Muscle of leg (tissue), 11 donors: ENCODE data around the gene NFKB2. TPM values are rescaled to one million over a fixed set of nuclear protein-coding genes. Genes with fewer than 3 reads are reported as not detected.
A peak's percentile ranks its signal among the peaks of the same experiment; 100 is the strongest.

ENCODE experiments used
- DNase-seq: peaks from one replicate; pipeline ENCODE4 v3.0.0; 2013
- H3K27ac ChIP-seq: one replicate; pipeline ENCODE4 v1.5.1; 2013; ENCODE audit warnings: mild to moderate bottlenecking, low read length, control low read depth
- H3K27me3 ChIP-seq: one replicate; pipeline ENCODE4 v1.6.1; 2013; ENCODE audit warnings: low read length; ENCODE audit not compliant: control insufficient read depth, insufficient read depth
- H3K36me3 ChIP-seq: one replicate; pipeline ENCODE4 v1.6.1; 2013; ENCODE audit warnings: low read length; ENCODE audit not compliant: control insufficient read depth, insufficient read depth
- H3K4me1 ChIP-seq: one replicate; pipeline ENCODE4 v1.6.1; 2013; ENCODE audit warnings: low read length; ENCODE audit not compliant: control insufficient read depth, insufficient read depth
- H3K4me3 ChIP-seq: one replicate; pipeline ENCODE4 v1.5.1; 2013; ENCODE audit warnings: low read length, control low read depth
- H3K9me3 ChIP-seq: replicated peaks from 2 replicates; pipeline ENCODE4 v1.6.1; 2013; ENCODE audit warnings: low read depth, low read length; ENCODE audit not compliant: control insufficient read depth
- WGBS: methylation state at CpG from one replicate; pipeline ENCODE4 v1.1.5; 2013; ENCODE audit warnings: missing lambda C conversion rate; ENCODE audit not compliant: insufficient coverage; 5-methylcytosine and 5-hydroxymethylcytosine counted together
- polyA plus RNA-seq, 8 donors: library from polyadenylated mRNA; unstranded; fragments of 120-200 nt; gene quantifications; one replicate each; pipeline versions ENCODE4 v1.2.1 to v1.2.3, GENCODE V29; 2013; ENCODE audit warnings: inconsistent platforms in 1 of 8, low replicate concordance in 1 of 8; ENCODE audit not compliant: insufficient read length in 8 of 8, insufficient read depth in 1 of 8
- total RNA-seq: library from RNA; stranded (reverse); fragments of 120-200 nt; gene quantifications from one replicate; pipeline ENCODE4 v1.2.4, GENCODE V29; 2013

The NFKB2 gene
- total and polyA plus RNA-seq, 9 donors: 13.2 to 21.2 (median 16.8) TPM

DNA sequence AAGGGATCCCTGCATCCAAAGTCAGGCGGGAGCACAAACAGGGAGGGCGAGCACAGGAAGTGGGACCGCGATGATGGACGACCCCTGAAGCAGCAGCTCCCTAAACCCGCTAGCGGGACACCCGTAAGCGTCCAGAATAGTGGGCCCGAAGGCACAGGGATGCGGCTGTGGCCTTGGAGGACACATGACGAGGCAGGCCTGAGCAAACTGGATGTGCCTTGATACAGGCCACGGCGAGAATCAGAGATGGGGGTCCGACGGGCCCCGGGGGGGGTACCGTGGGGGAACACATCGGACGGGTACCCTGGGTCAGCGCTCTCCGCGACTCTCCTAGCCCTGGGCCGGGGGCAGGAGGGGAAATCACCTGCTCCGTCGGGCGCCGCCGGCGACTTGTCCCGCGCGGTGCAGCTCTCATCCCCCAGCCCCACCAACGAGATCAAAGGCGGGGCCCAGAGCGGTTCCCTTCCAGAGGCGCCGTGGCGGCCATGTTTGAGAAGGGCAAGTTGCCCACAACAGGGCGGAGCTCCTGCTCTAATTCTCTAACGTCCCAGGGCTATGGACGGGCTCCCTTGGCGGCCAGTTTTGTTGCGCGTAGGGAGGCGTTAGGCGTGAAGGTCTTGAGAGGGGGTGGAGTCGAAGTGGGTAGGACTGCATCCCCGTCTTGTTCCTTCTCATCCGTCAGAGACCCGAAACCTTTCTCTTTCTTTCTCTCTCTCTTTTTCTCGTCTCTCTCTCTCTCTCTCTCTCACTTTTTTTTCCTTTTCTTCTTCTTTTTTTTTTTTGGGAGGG, 36.9 kb downstream of the NFKB2 start, which contains the start of gene CUEDC2:
CUEDC2 (minus strand) TSS at position 413 of the 789 bp plus-strand sequence. CDS start 7,386 bp downstream, outside the sequence.
- Histone ChIP-seq H3K4me1 (peaks cover 27% of the 10 kb centered on the region), H3K36me3 (no peaks in the 10 kb centered on the region), H3K27me3 (peaks cover 16% of the 10 kb centered on the region), H3K4me3 (peak within 1 kb of the TSS; percentile 84), H3K27ac (peak within 1 kb of the TSS; percentile 79), H3K9me3 (no peaks in the 10 kb centered on the region)
- peak; percentile 99 for DNase-seq
- under 1% methylated on average over 42 of the region's 52 CpGs for WGBS

DNA sequence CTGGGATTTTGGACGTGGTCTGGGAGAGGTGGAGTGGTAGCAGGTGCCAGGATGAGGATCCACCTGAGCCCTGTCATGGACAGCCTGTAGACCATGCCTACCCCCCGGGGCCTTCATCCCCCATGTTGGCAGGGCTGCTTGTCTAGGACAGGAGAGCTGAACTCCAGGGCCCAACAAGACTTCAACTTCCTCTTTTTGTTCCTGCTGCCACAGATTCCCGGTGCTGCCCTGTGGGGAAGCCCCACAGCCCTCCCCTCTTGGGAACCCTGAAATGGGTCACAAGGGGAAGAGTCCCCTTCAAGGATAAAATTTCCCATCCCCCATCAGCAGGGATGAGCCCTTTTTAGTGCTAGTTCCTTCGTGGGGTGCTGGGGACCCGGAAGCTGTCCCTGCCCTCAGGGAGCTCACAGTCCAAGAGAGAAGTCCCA, 38.1 kb downstream of the NFKB2 start:
- DNase-seq: no peak
- Histone ChIP-seq H3K4me1 (peaks cover 27% of the 10 kb centered on the region), H3K27ac (no peak overlapping the region)

DNA sequence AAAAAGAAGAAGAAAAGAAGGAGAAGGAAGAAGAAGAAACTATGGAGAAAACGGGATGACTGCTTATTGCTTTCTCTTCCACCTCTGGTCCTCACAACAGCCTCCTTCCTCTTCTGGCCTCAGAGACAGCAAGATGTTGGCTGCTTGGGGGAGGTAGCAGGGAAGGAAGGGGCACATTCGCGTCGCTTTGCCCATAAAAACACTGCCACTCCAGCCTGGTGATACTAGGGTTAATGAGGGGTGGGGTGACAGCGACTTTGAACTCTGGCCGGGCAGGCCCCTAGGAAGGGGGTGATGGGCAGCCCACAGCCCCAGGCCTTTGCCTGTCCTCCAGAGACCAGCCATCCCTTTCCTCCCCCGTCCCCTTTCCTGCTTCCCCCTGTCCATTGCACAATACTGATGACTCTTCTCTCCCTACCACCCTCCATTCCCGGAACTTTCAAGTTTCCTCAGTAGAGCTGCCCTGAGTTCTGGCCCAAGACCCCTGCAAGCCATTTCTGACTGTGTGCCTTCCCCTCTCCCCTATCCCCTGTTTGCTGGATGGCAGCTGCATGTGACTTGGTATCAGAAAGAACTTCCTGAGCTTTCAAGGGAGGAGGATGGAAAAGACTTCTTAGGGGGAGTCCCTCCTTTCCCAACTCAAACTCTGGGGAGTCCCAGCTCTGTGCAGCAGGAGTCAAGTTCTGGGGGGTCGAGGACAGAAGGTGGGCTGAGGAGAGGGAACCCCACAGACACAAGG, 39.1 kb downstream of the NFKB2 start:
- 17% methylated on average over 5 of the region's 9 CpGs for WGBS
- Histone ChIP-seq H3K4me1 (peaks cover 27% of the 10 kb centered on the region), H3K27me3 (peaks cover 16% of the 10 kb centered on the region), H3K27ac (peak overlapping the region; percentile 55), H3K4me3 (no peak overlapping the region), H3K36me3 (no peaks in the 10 kb centered on the region), H3K9me3 (no peaks in the 10 kb centered on the region)
- DNase-seq: peak; percentile 40

More for the DNA sequence above, 38.1 kb downstream of the NFKB2 start:
- H3K36me3 ChIP-seq: no peaks in the 10 kb centered on the region
- WGBS: 63% methylated on average over 3 of the region's 5 CpGs
- H3K27me3 ChIP-seq: peaks cover 16% of the 10 kb centered on the region
- H3K4me3 ChIP-seq: no peak overlapping the region
- no peaks in the 10 kb centered on the region for H3K9me3 ChIP-seq

DNA sequence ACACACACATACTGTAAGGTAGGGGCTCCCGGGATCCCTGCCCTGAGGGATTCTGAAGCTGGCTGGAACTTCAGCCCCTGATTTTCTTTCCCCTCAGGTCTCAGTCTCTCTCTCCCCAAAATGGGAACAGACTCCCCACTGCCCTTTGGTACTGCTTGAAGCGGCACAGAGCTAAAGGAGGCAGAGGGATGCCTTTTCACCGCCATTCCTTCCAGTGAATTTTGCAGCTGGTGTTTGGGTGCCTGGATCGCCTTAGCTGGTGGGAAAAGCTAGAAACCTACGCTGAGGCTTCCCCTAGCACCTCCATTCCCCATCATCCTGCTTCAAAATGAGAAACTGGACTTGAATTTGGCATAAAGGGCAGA, 39.6 kb downstream of the NFKB2 start:
- Histone ChIP-seq H3K27me3 (peaks cover 16% of the 10 kb centered on the region), H3K9me3 (no peaks in the 10 kb centered on the region), H3K27ac (peak overlapping the region; percentile 55), H3K4me3 (no peak overlapping the region), H3K4me1 (peaks cover 27% of the 10 kb centered on the region), H3K36me3 (no peaks in the 10 kb centered on the region)
- 20% methylated on average over 1 of the region's 5 CpGs for WGBS
- DNase-seq: no peak

DNA sequence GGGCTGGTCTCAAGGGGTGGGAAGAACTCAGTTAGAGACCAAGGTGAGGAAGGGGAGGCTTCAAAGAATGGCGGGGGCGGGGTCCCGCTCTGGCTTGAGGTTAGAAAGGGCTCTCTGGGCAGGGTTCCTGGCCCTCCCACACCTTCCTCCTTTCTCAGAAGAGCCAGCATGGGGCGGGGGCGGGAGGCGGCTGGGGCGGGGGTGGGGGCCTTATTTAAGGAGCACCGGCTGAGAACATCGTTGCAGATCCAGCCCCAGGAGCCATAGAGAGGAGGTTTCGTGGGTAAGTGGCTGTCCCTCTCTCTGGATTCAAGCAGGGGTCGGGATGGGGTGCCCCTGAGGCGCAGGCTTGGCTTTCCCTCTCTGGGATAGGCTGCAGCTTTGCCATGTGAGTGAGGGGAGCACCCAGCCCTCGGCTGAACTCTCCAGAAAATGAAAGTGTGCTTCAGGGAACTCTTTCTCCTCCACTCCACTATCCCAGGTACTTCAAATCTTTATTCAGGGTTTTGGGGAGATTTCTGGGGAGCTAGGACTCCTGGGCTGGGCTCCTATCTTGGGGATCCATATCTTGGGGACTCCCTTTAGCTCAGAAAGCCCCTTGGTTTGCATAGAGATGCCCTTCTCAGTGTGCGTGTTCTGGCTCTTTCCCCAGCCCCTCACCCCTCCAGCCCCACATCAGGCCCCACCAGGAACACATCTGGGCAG, 40.2 kb downstream of the NFKB2 start:
- peak overlapping the region; percentile 55 for H3K27ac ChIP-seq
- peak overlapping the region; percentile 23 for H3K4me3 ChIP-seq
- peak; percentile 43 for DNase-seq
- peaks cover 16% of the 10 kb centered on the region for H3K27me3 ChIP-seq
- H3K9me3 ChIP-seq: no peaks in the 10 kb centered on the region
- H3K36me3 ChIP-seq: no peaks in the 10 kb centered on the region
- WGBS: 8% methylated on average over 4 of the region's 14 CpGs
- peaks cover 27% of the 10 kb centered on the region for H3K4me1 ChIP-seq

DNA sequence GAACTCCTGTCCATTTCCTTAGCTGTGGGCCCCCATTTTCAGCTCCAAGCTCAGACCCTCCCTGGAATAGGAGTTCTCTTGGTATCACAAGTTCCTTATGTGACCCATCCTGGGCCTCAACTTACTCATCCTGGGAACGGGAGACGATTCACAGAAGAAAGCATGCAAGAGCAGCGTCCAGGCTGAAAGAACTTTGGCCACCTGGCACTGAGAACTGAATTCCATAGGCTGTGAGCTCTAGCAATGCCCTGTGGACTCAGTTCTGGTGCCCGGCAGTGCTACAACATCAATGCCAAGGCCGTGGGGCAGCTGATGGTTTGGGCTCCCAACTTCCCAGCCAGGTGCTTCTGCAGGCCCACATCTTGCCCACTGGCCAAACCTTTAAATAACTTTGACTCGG, 40.8 kb downstream of the NFKB2 start:
- WGBS: 52% methylated on average over 6 of the region's 6 CpGs
- no peak overlapping the region for H3K27ac ChIP-seq
- H3K4me3 ChIP-seq: no peak overlapping the region
- no peak for DNase-seq
- peaks cover 26% of the 10 kb centered on the region for H3K4me1 ChIP-seq
- peaks cover 16% of the 10 kb centered on the region for H3K27me3 ChIP-seq
- no peaks in the 10 kb centered on the region for H3K36me3 ChIP-seq
- no peaks in the 10 kb centered on the region for H3K9me3 ChIP-seq

DNA sequence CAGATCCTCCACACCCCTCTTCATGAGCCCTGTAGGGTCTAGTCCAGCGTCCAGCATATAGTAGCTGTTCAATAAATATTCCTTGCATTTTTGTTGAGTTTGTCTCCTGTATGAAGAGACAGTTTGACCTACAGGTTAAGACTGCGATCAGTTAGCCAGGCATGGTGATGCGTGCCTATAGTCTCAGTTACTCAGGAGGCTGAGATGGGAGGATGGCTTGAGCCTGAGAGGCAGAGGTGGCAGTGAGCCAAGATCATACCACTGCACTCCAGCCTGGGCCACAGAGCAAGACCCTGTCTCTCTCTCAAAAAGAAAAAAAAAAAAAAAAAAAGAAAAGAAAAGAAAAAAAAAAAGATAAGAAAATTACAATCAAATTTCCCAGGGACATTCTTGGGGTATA, 42.0 kb downstream of the NFKB2 start:
- no peak overlapping the region for H3K4me3 ChIP-seq
- H3K27ac ChIP-seq: no peak overlapping the region
- 93% methylated on average over 2 of the region's 3 CpGs for WGBS
- no peaks in the 10 kb centered on the region for H3K9me3 ChIP-seq
- H3K36me3 ChIP-seq: no peaks in the 10 kb centered on the region
- H3K4me1 ChIP-seq: peaks cover 20% of the 10 kb centered on the region
- no peak for DNase-seq
- peaks cover 18% of the 10 kb centered on the region for H3K27me3 ChIP-seq

DNA sequence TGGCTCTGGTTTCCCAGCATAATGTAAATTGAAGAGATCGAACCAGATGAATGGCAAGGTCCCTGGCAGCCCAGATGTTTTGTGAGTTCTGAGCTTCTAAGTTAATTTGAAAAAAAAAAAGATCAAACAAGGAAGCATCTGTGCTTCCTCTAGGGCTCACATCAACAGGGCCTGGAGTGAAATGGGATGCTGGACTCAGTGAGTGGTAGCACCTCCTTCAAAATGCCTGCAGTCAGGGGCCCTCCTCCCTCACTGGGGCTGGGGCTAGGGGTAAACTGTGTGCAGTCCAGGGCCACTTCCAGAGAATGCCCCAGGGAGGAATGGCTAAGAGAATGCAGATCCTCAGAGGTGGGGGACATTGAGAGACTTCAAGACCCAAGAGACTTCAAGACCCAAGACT, 42.9 kb downstream of the NFKB2 start:
- no peak for DNase-seq
- Histone ChIP-seq H3K4me3 (no peak overlapping the region), H3K4me1 (peaks cover 20% of the 10 kb centered on the region), H3K36me3 (no peaks in the 10 kb centered on the region), H3K27me3 (peaks cover 17% of the 10 kb centered on the region), H3K27ac (no peak overlapping the region), H3K9me3 (no peaks in the 10 kb centered on the region)
- no CpG with 5 or more reads among the region's 1 CpG for WGBS

DNA sequence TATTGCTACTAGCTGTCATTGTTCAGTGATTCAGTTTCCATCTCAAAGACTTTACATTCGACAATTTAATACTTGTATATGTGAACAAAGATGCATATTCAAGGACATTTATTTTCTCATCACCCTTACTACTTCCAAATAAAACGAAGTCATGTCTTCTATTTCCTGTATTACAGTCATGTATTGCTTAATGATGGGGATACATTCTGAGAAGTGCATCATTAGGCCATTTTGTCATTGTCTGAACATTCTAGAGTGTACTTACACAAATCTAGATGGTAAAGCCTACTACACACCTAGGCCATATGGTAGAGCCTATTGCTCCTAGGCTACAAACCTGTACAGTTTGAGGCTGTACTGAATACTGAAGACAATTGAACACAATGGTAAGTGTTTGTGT, 49.3 kb downstream of the NFKB2 start:
- H3K27me3 ChIP-seq: peaks cover 3% of the 10 kb centered on the region
- H3K27ac ChIP-seq: no peak overlapping the region
- no peaks in the 10 kb centered on the region for H3K36me3 ChIP-seq
- H3K4me3 ChIP-seq: no peak overlapping the region
- DNase-seq: no peak
- H3K4me1 ChIP-seq: peaks cover 7% of the 10 kb centered on the region
- H3K9me3 ChIP-seq: no peaks in the 10 kb centered on the region
- no CpG with 5 or more reads among the region's 2 CpGs for WGBS
